Calu3 (cell line): ENCODE measurements around the gene COL21A1. TPM values are rescaled to one million over a fixed set of nuclear protein-coding genes. Genes with fewer than 3 reads are reported as not detected.

Experiments used
- BruUV-seq: library from RNA; stranded (reverse); fragments of 400-500 nt; replicated peaks from 2 replicates; lab custom pipeline; 2021; lab: Mats Ljungman, UMichigan
- CTCF ChIA-PET: fragments of 300-600 bp; sonication (Branson Sonifier 250); formaldehyde crosslinking; loops from one replicate; lab custom pipeline; 2022; ENCODE audit warnings: antibody characterized with exemption; lab: Charles Lee
- DNase-seq: peaks from one replicate; pipeline ENCODE4 v3.0.0; 2022
- H3K27ac Mint-ChIP-seq: one replicate; pipeline ENCODE4 v1.8.0; 2022; ENCODE audit warnings: mixed read lengths; ENCODE audit not compliant: unreplicated experiment
- H3K27me3 Mint-ChIP-seq: one replicate; pipeline ENCODE4 v1.8.0; 2022; ENCODE audit warnings: mixed read lengths; ENCODE audit not compliant: unreplicated experiment
- H3K36me3 Mint-ChIP-seq: one replicate; pipeline ENCODE4 v1.8.0; 2022; ENCODE audit warnings: mild to moderate bottlenecking, moderate library complexity, mixed read lengths; ENCODE audit not compliant: insufficient read depth, unreplicated experiment
- H3K4me1 Mint-ChIP-seq: one replicate; pipeline ENCODE4 v1.8.0; 2022; ENCODE audit warnings: mild to moderate bottlenecking, low read depth, mixed read lengths; ENCODE audit not compliant: unreplicated experiment
- H3K4me3 Mint-ChIP-seq: one replicate; pipeline ENCODE4 v1.8.0; 2022; ENCODE audit warnings: mild to moderate bottlenecking, low read depth, moderate library complexity, mixed read lengths; ENCODE audit not compliant: unreplicated experiment
- H3K9me3 Mint-ChIP-seq: one replicate; pipeline ENCODE4 v1.8.0; 2022; ENCODE audit warnings: low read depth, mixed read lengths; ENCODE audit not compliant: unreplicated experiment
- CTCF ChIP-seq: fragments of 200-600 bp; IDR thresholded peaks from one replicate; pipeline ENCODE4 v1.8.0; 2022; ENCODE audit warnings: antibody characterized with exemption; ENCODE audit not compliant: unreplicated experiment
- intact Hi-C: fragments of 100-400 bp; cut with micrococcal nuclease; formaldehyde crosslinking; loops from one replicate; pipeline ENCODE4 v1.10.0; 2022; ENCODE audit not compliant: unreplicated experiment
- total RNA-seq: library from RNA; stranded (reverse); gene quantifications from 2 replicates; pipeline ENCODE4 v1.2.3, GENCODE V29; 2022

COL21A1 gene
- total RNA-seq, 1 experiment from 2014 or later = 1.8 TPM

GRCh38 chr6:56036916-56037600, 210.3 kb downstream of the COL21A1 start:
- H3K4me3 Mint-ChIP-seq = no peak overlapping the region
- CTCF ChIA-PET = interaction anchor here (1.0 kb wide), 1 partner anchor 223 kb away, joined by 4 read pairs; no protein-coding TSS in a partner anchor
- H3K27me3 Mint-ChIP-seq = no peaks in the 10 kb centered on the region
- no peak for DNase-seq
- no TSS peak for BruUV-seq
- intact Hi-C loops = no loop called here
- H3K4me1 Mint-ChIP-seq = no peaks in the 10 kb centered on the region
- H3K9me3 Mint-ChIP-seq = peaks cover 3% of the 10 kb centered on the region
- H3K27ac Mint-ChIP-seq = no peak overlapping the region
- H3K36me3 Mint-ChIP-seq = no peaks in the 10 kb centered on the region
- TF ChIP-seq CTCF = no peak

- Mint-ChIP-seq H3K36me3 (no peaks in the 10 kb centered on the region), H3K9me3 (peaks cover 1% of the 10 kb centered on the region), H3K4me3 (no peak overlapping the region), H3K4me1 (no peaks in the 10 kb centered on the region), H3K27ac (no peak overlapping the region), H3K27me3 (no peaks in the 10 kb centered on the region)
- no peak for DNase-seq
- CTCF ChIA-PET = no interaction called here
- TF ChIP-seq CTCF = no peak
- BruUV-seq = no TSS peak
- intact Hi-C loops = no loop called here
Measured at GRCh38 chr6:56033401-56033800, 214.0 kb downstream of the COL21A1 start.

GRCh38 chr6:56032715-56033260, 214.6 kb downstream of the COL21A1 start:
- Mint-ChIP-seq H3K4me1 (no peaks in the 10 kb centered on the region), H3K27ac (no peak overlapping the region), H3K36me3 (no peaks in the 10 kb centered on the region), H3K4me3 (no peak overlapping the region), H3K27me3 (no peaks in the 10 kb centered on the region), H3K9me3 (no peaks in the 10 kb centered on the region)
- intact Hi-C loops = no loop called here
- BruUV-seq = no TSS peak
- CTCF ChIA-PET = no interaction called here
- no peak for DNase-seq
- no peak for TF ChIP-seq CTCF

GRCh38 chr6:56027865-56028264, 219.5 kb downstream of the COL21A1 start:
- Mint-ChIP-seq H3K9me3 (no peaks in the 10 kb centered on the region), H3K27ac (no peak overlapping the region)

More at GRCh38 chr6:56027865-56028264, 219.5 kb downstream of the COL21A1 start:
- Mint-ChIP-seq H3K4me3 (no peak overlapping the region), H3K36me3 (no peaks in the 10 kb centered on the region), H3K4me1 (no peaks in the 10 kb centered on the region), H3K27me3 (no peaks in the 10 kb centered on the region)
- CTCF ChIA-PET = no interaction called here
- no peak for DNase-seq
- no TSS peak for BruUV-seq
- intact Hi-C loops = no loop called here
- no peak for TF ChIP-seq CTCF
